Measurements from ENCODE around the gene SEC22C. TPM values are rescaled to one million over a fixed set of nuclear protein-coding genes. Genes with fewer than 3 reads are reported as not detected.
A peak's percentile ranks its signal among the peaks of the same experiment; 100 is the strongest.

SEC22C gene
- total RNA-seq, 1 donor from 2014 or later: 49.6 TPM

DNA sequence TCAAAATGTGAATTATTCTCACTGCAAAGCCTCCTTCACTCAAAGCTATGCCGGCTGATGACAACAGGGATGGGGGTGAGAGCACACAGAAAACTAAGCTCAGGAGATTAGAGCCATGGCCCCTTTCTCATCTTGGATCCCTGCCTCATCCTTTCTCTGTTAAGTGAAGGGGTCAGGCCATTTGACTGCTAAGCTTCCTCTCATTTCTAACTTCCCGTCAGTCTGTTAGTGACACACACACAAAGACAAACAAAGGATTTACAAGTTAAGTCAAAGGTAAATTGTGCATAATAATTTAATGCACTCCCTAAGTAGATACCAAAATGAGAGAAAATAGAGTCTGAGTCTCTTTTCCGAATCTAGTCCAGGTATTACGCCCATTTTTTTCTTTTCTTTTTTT lies 10.0 kb upstream of the SEC22C start:
- Mint-ChIP-seq H3K9me3 (ENCODE audit: unreplicated experiment) (no peaks in the 10 kb centered on the region), H3K27ac (ENCODE audit: unreplicated experiment) (peak overlapping the region; percentile 74), H3K4me3 (ENCODE audit: unreplicated experiment) (peak overlapping the region; percentile 97), H3K27me3 (ENCODE audit: unreplicated experiment) (peaks cover 14% of the 10 kb centered on the region), H3K4me1 (ENCODE audit: unreplicated experiment) (peaks cover 40% of the 10 kb centered on the region), H3K36me3 (ENCODE audit: low read depth, unreplicated experiment) (peaks cover 21% of the 10 kb centered on the region)
- TF ChIP-seq, protein P1, sequence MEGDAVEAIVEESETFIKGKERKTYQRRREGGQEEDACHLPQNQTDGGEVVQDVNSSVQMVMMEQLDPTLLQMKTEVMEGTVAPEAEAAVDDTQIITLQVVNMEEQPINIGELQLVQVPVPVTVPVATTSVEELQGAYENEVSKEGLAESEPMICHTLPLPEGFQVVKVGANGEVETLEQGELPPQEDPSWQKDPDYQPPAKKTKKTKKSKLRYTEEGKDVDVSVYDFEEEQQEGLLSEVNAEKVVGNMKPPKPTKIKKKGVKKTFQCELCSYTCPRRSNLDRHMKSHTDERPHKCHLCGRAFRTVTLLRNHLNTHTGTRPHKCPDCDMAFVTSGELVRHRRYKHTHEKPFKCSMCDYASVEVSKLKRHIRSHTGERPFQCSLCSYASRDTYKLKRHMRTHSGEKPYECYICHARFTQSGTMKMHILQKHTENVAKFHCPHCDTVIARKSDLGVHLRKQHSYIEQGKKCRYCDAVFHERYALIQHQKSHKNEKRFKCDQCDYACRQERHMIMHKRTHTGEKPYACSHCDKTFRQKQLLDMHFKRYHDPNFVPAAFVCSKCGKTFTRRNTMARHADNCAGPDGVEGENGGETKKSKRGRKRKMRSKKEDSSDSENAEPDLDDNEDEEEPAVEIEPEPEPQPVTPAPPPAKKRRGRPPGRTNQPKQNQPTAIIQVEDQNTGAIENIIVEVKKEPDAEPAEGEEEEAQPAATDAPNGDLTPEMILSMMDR (IDR thresholded peaks at IDR 0.05; ENCODE audit: unreplicated experiment): no peak
- DNase-seq (ENCODE audit: low spot score): no peak

DNA sequence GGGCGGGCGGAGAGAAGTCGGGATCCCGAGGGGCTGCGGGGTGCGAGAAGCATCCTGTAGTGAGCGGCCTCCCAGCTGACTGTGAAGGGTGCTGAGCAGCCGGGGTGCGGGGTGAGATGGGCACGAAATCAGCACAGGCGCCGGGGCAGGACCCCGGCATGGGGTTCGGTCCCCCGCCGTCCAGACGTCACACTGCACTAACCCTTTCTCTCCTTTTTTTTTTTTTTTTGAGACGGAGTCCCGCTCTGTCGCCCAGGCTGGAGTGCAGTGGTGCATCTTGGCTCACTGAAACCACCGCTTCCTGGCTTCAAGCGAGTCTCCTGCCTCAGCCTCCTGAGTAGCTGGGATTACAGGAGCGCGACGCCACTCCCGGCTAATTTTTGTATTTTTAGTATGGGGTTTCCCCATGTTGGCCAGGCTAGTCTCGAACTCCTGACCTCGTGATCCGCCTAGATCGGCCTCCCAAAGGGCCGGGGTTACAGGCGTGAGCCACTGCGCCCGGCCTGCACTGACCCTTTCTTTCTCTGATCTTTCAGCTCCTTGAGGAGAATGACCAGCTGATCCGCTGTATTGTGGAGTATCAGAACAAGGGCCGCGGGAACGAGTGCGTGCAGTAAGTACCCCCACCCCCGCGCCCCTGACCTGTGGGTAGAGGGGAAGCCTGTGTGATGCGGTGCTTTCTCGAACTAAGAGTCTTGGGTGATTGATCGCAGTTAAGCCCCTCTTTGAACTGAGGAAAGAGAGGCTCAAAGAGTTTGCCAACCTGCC lies 9.4 kb upstream of the SEC22C start:
- peak overlapping the region; percentile 97 for H3K4me3 Mint-ChIP-seq (ENCODE audit: unreplicated experiment)

DNA sequence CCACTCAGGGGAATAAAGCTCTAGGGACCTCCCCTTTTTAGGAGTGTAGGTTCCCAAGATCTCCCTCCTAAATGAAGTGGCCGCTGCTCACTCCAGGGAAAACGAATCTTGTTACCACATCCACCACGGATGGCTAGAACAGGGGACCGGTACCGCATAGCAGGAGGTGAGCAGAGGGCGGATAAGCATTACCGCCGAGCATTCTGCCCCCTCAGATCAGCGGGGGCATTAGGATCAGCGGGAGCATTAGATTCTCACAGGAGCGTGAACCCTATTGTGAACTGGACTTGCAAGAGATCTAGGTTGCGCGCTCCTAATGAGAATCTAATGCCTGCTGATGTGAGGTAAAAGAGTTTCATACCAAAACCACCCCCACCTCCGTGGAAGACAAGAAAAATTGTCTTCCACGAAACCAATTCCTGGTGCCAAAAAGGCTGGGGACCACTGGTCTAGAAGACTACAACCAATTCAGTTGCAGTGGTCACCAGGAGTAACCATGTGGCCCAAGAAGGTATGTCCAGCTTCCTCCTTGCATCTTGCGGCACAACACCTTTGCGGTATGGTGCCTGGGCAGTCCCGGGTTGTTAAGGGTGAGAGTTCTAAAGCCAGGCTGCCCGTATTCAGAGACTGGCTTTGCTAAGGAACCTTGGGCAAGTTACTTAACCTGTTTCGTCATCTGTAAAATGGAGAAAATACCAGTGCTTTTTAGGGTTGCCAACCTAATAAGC lies 7.8 kb upstream of the SEC22C start:
- TF ChIP-seq, protein P1 (IDR thresholded peaks at IDR 0.05; ENCODE audit: unreplicated experiment): no peak

More for the DNA sequence above, 9.4 kb upstream of the SEC22C start:
- TF ChIP-seq, protein P1 (IDR thresholded peaks at IDR 0.05; ENCODE audit: unreplicated experiment): no peak
- peaks cover 20% of the 10 kb centered on the region for H3K36me3 Mint-ChIP-seq (ENCODE audit: low read depth, unreplicated experiment)
- peak overlapping the region; percentile 96 for H3K27ac Mint-ChIP-seq (ENCODE audit: unreplicated experiment)
- DNase-seq (ENCODE audit: low spot score): peak; percentile 11
- peaks cover 15% of the 10 kb centered on the region for H3K27me3 Mint-ChIP-seq (ENCODE audit: unreplicated experiment)
- peaks cover 43% of the 10 kb centered on the region for H3K4me1 Mint-ChIP-seq (ENCODE audit: unreplicated experiment)
- no peaks in the 10 kb centered on the region for H3K9me3 Mint-ChIP-seq (ENCODE audit: unreplicated experiment)

DNA sequence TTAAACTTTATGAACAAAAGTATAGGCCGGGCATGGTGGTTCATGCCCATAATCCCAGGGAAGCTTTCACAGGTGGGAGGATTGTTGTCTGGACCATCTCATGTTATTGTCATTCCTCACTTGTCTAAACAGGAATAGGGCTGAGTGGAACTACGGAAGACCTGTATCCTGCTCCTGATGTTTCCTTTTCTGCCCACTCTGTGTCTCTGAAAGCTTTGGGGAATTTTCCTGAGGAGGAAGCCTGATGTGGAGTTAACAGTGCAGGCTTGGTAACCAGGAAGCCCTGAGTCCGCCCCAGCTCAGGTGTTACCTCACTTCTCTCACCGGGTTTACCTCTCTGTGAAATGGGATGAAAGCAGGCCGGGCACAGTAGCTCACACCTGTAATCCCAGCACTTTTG lies 6.9 kb upstream of the SEC22C start:
- H3K9me3 Mint-ChIP-seq (ENCODE audit: unreplicated experiment): no peaks in the 10 kb centered on the region

More for the DNA sequence above, 7.8 kb upstream of the SEC22C start:
- peaks cover 18% of the 10 kb centered on the region for H3K27me3 Mint-ChIP-seq (ENCODE audit: unreplicated experiment)
- H3K4me1 Mint-ChIP-seq (ENCODE audit: unreplicated experiment): peaks cover 50% of the 10 kb centered on the region
- no peaks in the 10 kb centered on the region for H3K9me3 Mint-ChIP-seq (ENCODE audit: unreplicated experiment)
- H3K27ac Mint-ChIP-seq (ENCODE audit: unreplicated experiment): peak overlapping the region; percentile 87
- peak overlapping the region; percentile 97 for H3K4me3 Mint-ChIP-seq (ENCODE audit: unreplicated experiment)
- H3K36me3 Mint-ChIP-seq (ENCODE audit: low read depth, unreplicated experiment): peaks cover 15% of the 10 kb centered on the region
- DNase-seq (ENCODE audit: low spot score): no peak

More for the DNA sequence above, 6.9 kb upstream of the SEC22C start:
- Mint-ChIP-seq H3K4me1 (ENCODE audit: unreplicated experiment) (peaks cover 46% of the 10 kb centered on the region), H3K27me3 (ENCODE audit: unreplicated experiment) (peaks cover 18% of the 10 kb centered on the region), H3K27ac (ENCODE audit: unreplicated experiment) (peak overlapping the region; percentile 82), H3K36me3 (ENCODE audit: low read depth, unreplicated experiment) (peaks cover 7% of the 10 kb centered on the region), H3K4me3 (ENCODE audit: unreplicated experiment) (peak overlapping the region; percentile 15)
- DNase-seq (ENCODE audit: low spot score): peak; percentile 38
- TF ChIP-seq, protein P1 (IDR thresholded peaks at IDR 0.05; ENCODE audit: unreplicated experiment): no peak

Data from endothelial cell (in vitro differentiated cells).